ENCODE results near the gene VCAN.

- TF ChIP-seq POLR2A (IDR thresholded peaks at IDR 0.05; ENCODE audit: low read depth), result no peak
- no peak for TF ChIP-seq CTCF (IDR thresholded peaks at IDR 0.05)
- TF ChIP-seq POLR2AphosphoS5 (IDR thresholded peaks at IDR 0.05), result no peak
These were observed 3.4 kb downstream of the VCAN start for GRCh38 chr5:83474991-83475390.
